Loucy (cell line): ENCODE data around the gene NRK.

ENCODE experiments used
- CTCF ChIP-seq: fragments of 200-600 bp; sonication (generic); conservative IDR thresholded peaks from 2 replicates; pipeline ENCODE4 v1.5.1; 2014; ENCODE audit warnings: mild to moderate bottlenecking, antibody characterized with exemption, low read length
- EZH2phosphoT487 ChIP-seq: fragments of 200-600 bp; IDR thresholded peaks from 2 replicates; pipeline ENCODE4 v1.6.1; 2018; ENCODE audit warnings: antibody characterized with exemption, mild to moderate bottlenecking, moderate library complexity, borderline replicate concordance

DNA sequence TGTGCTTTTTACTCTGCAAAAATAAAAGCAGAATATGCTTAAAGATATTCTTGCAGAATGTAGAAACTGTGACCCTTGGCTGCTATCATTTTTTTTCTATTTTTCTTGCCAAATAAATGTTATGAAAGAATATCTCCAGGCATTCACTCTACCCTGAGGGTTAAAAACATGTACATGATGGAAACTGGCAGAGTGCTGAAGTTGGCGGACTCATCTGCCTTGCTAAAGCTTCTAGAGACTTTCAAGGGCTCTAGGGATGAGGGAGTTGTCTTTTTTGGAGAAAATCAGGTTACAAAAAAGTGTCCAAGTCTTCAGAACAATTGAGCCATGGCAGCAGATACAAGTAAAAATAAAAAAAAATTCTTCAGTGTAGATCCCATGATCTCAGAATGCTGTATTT lies 40.5 kb upstream of the NRK start:
- TF ChIP-seq CTCF (no peak), EZH2phosphoT487 (no peak)
